ENCODE results near the gene COPS7A.

COPS7A gene

DNA sequence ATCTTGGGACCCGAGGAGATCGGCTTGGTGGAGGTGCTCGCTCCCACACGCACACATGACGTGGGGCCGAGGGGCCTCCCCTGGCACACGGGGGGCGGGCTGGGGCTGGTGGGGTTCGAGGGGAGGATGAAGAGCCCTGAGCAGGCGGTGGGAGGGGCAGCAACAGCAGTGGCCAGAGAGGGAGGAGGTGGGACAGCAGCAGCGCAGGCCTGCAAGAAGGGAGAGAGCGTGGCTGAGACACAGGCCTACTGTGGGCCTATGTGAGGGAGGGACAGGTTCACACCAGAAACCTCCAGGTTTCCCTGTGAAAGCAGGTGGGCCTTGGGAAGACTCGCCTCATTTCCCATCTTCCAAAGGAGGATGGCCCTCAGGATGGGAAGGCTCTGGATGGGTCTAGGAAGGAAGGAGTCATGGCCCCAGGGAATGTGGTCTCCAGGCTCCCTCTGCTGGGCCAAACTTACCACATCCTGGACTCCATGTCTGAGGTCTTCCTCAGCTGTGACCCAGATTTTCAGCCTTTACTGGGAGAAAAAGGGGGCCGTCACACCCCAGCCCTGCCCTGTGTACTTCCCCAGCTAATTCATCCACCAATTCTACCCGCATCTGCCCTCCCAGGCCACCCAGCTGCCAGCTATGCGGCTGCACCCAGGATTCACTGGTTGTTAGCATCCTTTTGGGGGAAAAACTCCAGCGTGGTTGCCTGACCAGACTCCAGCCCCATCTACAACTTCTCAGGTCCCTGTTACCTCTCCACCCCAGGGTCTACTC, 26.1 kb upstream of the COPS7A start:
- H3K27ac ChIP-seq: no peak overlapping the region
- TF ChIP-seq, protein P1, sequence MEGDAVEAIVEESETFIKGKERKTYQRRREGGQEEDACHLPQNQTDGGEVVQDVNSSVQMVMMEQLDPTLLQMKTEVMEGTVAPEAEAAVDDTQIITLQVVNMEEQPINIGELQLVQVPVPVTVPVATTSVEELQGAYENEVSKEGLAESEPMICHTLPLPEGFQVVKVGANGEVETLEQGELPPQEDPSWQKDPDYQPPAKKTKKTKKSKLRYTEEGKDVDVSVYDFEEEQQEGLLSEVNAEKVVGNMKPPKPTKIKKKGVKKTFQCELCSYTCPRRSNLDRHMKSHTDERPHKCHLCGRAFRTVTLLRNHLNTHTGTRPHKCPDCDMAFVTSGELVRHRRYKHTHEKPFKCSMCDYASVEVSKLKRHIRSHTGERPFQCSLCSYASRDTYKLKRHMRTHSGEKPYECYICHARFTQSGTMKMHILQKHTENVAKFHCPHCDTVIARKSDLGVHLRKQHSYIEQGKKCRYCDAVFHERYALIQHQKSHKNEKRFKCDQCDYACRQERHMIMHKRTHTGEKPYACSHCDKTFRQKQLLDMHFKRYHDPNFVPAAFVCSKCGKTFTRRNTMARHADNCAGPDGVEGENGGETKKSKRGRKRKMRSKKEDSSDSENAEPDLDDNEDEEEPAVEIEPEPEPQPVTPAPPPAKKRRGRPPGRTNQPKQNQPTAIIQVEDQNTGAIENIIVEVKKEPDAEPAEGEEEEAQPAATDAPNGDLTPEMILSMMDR (conservative IDR thresholded peaks at IDR 0.05): peak; percentile 65
- TF ChIP-seq ZFX (IDR thresholded peaks at IDR 0.05): no peak

DNA sequence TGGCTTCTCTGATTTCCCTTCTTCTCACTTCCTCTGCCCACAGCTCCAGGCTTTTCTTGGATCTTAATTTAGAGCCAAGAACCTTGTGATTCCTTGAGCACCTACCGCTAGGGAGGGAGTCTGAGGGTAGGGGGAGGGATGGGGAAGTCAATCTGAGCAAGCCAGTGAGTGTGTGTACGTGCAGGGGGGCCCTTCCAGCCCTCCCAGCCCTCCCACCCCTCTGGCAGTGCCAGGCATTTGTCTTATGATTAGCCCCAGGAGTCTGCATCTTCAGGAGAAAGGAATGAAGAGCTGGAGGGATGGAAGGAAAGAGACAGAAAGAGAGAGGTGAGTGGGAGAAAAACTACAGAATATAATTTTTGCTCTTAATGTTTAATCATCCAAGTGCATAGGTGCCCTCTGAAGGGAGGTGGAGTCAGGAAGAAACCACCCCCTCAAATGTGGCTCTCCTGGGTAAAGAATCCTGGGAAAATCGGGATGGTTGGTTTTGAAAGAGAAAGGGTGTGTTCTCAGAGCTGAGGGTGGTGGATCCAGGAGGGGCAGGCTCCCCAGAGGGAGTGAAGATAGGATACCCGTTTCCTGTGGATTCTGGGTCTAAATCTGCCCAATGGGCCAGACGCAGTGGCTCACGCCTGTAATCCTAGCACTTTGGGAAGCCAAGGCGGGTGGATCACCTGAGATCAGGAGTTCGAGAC, 25.3 kb upstream of the COPS7A start:
- TF ChIP-seq, protein P1 (conservative IDR thresholded peaks at IDR 0.05): no peak
- TF ChIP-seq ZFX (IDR thresholded peaks at IDR 0.05): no peak
- no peak overlapping the region for H3K27ac ChIP-seq

DNA sequence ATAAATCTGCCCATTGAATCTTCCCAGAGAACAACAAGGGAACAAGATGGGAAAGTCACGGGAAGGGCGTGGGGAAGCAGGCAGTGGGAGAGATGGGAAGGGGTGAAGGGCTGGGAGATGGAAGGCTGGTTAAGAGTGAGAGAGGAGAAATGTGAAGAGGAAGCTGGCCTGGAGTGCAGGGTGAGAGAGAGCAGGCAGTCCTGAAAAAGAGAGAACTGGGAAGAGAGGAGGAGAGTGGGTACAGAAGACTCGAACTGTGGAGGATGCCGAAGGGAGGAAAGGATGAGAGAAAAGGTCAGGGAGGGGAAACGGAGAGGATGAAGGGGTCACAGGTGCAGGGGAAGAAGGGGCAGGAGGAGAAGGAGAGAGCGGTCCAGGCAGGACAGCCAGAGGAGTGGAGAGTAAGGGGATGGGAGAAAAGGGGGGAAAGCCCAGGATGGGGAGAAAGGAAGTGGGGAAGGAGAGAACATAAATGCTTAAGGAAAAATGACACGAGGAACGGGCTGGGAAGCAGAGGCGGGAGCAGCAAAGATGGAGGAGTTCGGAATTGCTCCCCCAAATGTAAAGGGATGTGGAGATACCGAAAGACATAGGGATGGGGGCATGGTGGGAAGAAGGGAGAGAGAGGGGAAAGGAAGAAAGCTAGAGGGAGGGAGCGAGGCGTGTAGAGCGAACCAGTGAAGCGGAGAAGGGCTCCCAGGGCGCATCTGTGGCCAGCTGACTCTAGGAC, 24.4 kb upstream of the COPS7A start:
- TF ChIP-seq, protein P1 (conservative IDR thresholded peaks at IDR 0.05): no peak
- H3K27ac ChIP-seq: no peak overlapping the region

DNA sequence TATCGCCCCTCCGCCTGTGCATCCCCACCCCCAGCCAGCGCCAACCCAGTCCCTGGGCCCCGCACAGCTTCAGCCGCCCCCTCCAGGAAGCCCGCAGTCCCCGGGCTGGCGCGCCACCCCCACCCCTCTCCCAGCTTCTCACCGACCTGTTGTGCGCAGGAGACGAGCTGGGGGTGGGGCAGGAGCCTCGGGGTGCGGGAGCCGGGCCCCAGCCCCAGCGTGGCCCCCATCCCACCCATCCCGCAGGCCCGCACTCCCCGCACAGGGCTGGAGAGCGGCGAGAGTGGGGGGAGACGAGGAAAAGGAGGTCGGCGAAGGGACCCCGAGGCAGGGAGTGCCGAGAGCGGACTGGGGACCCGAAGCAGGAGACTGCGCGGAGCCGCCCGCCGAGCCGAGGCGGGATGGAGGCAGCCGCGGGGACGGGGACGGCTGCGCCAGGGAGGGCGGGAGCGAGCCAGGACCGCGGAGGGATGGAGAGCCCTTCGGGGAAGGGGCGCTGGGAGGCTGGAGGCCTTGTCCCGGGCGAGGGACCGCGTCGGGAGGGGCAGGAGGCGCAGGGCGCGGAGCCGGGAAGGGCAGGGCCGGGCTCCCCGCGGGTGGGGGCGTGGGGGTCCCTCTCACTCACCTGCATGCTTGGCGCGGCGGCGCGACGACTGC, 23.7 kb upstream of the COPS7A start:
- H3K27ac ChIP-seq: no peak overlapping the region
- TF ChIP-seq, protein P1 (conservative IDR thresholded peaks at IDR 0.05): no peak
- no peak for TF ChIP-seq ZFX (IDR thresholded peaks at IDR 0.05)

DNA sequence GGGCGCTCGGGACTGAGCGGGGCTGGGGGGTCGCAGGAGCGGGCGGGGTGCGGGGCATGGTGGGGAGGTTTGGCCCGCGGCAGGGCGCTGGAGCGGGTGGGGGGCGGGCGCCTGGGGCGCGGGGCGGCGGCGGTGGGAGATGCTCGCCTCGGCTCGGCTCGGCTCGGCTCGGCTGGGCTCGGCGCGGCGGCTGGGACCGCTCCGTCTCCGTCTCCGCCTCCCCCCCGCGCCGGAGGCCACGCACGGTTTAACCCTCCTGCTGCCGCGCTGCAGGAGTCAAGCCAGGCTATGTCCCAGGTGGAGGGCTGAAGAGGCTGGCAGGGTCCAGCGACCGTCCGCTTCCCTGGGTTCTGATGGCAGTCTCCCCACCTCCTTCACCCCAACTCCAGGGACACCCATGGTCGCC, 23.2 kb upstream of the COPS7A start, which contains the start of gene PIANP:
TSS of gene PIANP (minus strand) at position 170 of the 406 bp plus-strand sequence. CDS start 2,754 bp downstream, outside the sequence.
- TF ChIP-seq ZFX (IDR thresholded peaks at IDR 0.05): no peak
- TF ChIP-seq, protein P1 (conservative IDR thresholded peaks at IDR 0.05): no peak
- no peak within 1 kb of the TSS for H3K27ac ChIP-seq

DNA sequence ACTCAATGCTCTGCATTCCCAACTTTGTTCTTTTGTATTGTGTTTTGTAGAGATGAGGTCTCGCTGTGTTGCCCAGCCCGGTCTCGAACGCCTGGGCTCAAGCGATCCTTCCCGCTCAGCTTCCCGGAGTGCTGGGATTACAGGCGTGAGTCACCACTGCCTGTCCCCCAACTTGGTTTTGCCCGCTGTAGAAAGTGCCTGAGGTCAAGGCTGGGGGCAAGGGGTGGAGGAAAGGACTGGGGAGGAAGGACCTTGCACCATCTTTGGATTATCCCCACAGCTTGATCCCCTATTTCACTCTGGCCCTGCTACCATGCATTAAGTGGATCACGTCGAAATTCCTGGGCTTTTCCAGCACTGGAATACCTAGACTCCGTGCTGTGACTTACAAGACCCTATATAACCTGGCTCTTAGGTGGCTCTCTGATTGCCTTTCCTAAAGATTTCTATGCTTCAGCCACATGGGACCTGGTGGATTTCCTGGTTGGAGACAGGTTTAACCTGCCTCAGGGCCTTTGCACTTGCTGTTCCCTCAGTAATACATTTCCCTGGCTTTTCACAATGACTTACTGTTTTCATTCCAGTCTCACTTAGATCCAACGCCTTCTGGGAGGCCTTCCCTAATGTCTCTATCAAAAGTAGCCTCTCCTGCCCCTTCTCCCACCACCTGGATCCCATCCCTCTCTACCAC, 22.6 kb upstream of the COPS7A start:
- no peak for TF ChIP-seq ZFX (IDR thresholded peaks at IDR 0.05)
- TF ChIP-seq, protein P1 (conservative IDR thresholded peaks at IDR 0.05): no peak
- no peak overlapping the region for H3K27ac ChIP-seq

Measured in C4-2B (cell line).